ENCODE data around the gene ORAI3. TPM values are rescaled to one million over a fixed set of nuclear protein-coding genes. Genes with fewer than 3 reads are reported as not detected.

Gene ORAI3
- total and polyA plus RNA-seq, 2 of the 13 experiments (the other 11 are each of a cell fraction or from before 2014, with no cell fraction given), result 11.4 to 32.0 TPM

- TF ChIP-seq CREB1 (IDR thresholded peaks at IDR 0.05) (peak; percentile 17), CREB1 (CRISPR knock-in tag; IDR thresholded peaks at IDR 0.05) (no peak), SUZ12 (IDR thresholded peaks at IDR 0.05; ENCODE audit: low read depth, low read length) (no peak), PRDM15 (CRISPR knock-in tag; IDR thresholded peaks at IDR 0.05) (no peak), NR2C2 (CRISPR knock-in tag; IDR thresholded peaks at IDR 0.05; ENCODE audit: borderline replicate concordance) (peak; percentile 39), HOXD1 (CRISPR knock-in tag; IDR thresholded peaks at IDR 0.05) (peak; percentile 81), ZNF740 (CRISPR knock-in tag; IDR thresholded peaks at IDR 0.05) (0 out of 2 replicates have a peak, but pooled peaks have one; percentile 40), ZNF569 (CRISPR knock-in tag; IDR thresholded peaks at IDR 0.05; ENCODE audit: borderline replicate concordance) (0 out of 2 replicates have a peak, but pooled peaks have one; percentile 23), HOXA5 (CRISPR knock-in tag; IDR thresholded peaks at IDR 0.05) (peak; percentile 37; the same call in 1 of the 2 replicates), KLF15 (CRISPR knock-in tag; IDR thresholded peaks at IDR 0.05; ENCODE audit: borderline replicate concordance) (peak; percentile 68; the same call in 1 of the 2 replicates), PLSCR1 (CRISPR knock-in tag; IDR thresholded peaks at IDR 0.05; ENCODE audit: borderline replicate concordance) (0 out of 2 replicates have a peak, but pooled peaks have one; percentile 90), ZSCAN29 (CRISPR knock-in tag; conservative IDR thresholded peaks at IDR 0.05) (peak; percentile 82), ZNF383 (CRISPR knock-in tag; IDR thresholded peaks at IDR 0.05; ENCODE audit: borderline replicate concordance) (0 out of 2 replicates have a peak, but pooled peaks have one; percentile 70), AHDC1 (CRISPR knock-in tag; IDR thresholded peaks at IDR 0.05; ENCODE audit: borderline replicate concordance) (no peak), ZNF431 (CRISPR knock-in tag; IDR thresholded peaks at IDR 0.05; ENCODE audit: borderline replicate concordance, low read depth) (no peak; the same call in 1 of the 2 replicates)
Observed at GRCh38 chr16:30985401-30986128, 36.7 kb downstream of the ORAI3 start (continued).
